ENCODE results near the gene DHCR7.

Gene DHCR7

DNA sequence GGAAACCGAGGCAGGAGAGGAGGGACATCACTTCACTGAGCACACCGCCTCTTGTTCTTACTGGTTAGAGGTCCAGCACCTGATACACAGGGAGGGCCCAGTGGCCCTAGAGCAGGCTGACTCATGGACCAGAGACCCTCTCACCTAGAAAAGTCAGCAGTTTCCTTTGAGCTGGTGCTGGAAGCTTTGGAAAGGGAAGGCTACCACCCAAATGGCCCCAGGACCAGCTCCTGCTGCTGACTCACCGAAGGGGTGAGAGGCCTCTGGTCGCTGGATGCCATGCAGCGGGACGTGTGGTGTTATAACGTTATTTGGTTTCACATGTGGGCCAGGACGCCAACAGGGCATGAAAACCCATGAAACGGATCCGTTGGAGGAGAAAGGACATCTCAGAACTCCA lies 8.6 kb upstream of the DHCR7 start:
- H3K4me3 ChIP-seq (ENCODE audit: control insufficient read depth, low read depth, low read length), result no peak overlapping the region
- TF ChIP-seq, protein P1, sequence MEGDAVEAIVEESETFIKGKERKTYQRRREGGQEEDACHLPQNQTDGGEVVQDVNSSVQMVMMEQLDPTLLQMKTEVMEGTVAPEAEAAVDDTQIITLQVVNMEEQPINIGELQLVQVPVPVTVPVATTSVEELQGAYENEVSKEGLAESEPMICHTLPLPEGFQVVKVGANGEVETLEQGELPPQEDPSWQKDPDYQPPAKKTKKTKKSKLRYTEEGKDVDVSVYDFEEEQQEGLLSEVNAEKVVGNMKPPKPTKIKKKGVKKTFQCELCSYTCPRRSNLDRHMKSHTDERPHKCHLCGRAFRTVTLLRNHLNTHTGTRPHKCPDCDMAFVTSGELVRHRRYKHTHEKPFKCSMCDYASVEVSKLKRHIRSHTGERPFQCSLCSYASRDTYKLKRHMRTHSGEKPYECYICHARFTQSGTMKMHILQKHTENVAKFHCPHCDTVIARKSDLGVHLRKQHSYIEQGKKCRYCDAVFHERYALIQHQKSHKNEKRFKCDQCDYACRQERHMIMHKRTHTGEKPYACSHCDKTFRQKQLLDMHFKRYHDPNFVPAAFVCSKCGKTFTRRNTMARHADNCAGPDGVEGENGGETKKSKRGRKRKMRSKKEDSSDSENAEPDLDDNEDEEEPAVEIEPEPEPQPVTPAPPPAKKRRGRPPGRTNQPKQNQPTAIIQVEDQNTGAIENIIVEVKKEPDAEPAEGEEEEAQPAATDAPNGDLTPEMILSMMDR (conservative IDR thresholded peaks at IDR 0.05; ENCODE audit: control insufficient read depth, insufficient read depth, low read depth, low read length), result no peak
- no peak for DNase-seq (ENCODE audit: low read depth)

DNA sequence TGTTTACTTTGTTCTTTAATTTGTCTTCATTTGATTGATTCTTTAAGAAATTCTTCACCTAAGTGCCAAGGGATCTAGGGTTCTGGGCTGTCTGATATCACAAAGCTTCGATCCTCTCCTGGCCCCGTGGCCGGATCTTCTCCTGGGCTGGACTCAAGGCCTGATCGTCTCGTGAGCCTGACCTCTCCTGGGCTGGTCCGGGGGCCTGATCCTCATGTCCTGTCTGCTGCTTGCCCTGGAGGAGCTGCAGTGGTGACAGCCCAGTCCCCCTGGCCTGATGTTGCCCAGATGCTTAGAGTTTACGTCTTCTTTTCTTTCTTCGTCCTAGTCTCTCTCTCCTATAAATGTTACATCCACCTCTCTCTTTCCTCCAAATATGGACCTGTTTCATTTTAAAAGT lies 8.1 kb upstream of the DHCR7 start:
- no peak overlapping the region for H3K4me3 ChIP-seq (ENCODE audit: control insufficient read depth, low read depth, low read length)
- TF ChIP-seq, protein P1 (conservative IDR thresholded peaks at IDR 0.05; ENCODE audit: control insufficient read depth, insufficient read depth, low read depth, low read length), result no peak
- no peak for DNase-seq (ENCODE audit: low read depth)

DNA sequence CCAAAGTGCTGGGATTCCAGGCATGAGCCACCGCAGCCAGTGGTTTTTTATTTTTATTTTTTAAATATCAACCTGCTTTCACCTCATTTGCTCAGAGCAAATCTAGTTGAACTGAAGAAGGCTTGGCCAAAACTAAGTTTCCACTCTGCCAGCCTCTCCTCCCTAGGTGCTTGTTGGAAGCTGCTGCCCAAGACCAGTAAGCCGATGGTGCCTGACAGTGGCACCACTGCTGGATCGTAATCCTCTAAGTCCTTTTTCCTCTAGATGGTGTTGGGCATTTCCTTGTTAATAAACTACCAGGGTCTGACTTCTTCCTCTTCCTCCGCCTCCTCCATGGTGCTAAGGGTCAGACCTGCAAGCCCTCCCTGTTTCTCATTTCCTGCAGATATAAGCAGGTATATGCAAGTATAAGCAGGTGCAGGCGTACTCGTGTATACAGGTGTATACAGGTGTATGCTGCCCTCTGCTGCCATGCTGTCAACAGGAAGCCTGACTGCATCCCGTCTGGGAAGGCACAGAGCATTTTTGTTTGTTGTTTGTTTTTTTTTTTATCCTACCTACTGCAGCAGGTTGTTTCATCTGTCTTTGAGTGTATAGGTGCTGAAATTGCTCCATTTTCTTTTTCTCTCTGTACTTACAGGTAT lies 6.4 kb upstream of the DHCR7 start:
- TF ChIP-seq, protein P1 (conservative IDR thresholded peaks at IDR 0.05; ENCODE audit: control insufficient read depth, insufficient read depth, low read depth, low read length), result no peak

DNA sequence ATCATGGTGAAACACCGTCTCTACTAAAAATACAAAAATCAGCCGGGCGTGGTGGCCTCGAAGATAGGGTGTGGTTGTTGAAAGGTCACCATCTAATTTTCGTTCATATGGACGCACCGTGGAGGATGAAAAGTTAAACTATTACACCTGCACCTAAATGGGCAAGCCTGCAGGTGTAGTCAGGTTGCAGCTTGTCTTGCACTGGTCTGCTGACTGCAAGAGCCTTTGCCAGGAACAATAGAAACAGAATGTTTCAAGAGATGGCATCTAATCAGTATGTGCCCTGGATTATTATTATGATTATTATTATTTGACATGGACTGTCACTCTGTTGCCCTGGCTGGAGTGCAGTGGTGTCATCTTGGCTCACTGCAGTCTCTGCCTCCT lies 5.7 kb upstream of the DHCR7 start:
- peak overlapping the region; percentile 73 for H3K4me3 ChIP-seq (ENCODE audit: control insufficient read depth, low read depth, low read length)
- DNase-seq (ENCODE audit: low read depth), result no peak

More for the DNA sequence above, 6.4 kb upstream of the DHCR7 start:
- DNase-seq (ENCODE audit: low read depth), result no peak
- H3K4me3 ChIP-seq (ENCODE audit: control insufficient read depth, low read depth, low read length), result no peak overlapping the region

DNA sequence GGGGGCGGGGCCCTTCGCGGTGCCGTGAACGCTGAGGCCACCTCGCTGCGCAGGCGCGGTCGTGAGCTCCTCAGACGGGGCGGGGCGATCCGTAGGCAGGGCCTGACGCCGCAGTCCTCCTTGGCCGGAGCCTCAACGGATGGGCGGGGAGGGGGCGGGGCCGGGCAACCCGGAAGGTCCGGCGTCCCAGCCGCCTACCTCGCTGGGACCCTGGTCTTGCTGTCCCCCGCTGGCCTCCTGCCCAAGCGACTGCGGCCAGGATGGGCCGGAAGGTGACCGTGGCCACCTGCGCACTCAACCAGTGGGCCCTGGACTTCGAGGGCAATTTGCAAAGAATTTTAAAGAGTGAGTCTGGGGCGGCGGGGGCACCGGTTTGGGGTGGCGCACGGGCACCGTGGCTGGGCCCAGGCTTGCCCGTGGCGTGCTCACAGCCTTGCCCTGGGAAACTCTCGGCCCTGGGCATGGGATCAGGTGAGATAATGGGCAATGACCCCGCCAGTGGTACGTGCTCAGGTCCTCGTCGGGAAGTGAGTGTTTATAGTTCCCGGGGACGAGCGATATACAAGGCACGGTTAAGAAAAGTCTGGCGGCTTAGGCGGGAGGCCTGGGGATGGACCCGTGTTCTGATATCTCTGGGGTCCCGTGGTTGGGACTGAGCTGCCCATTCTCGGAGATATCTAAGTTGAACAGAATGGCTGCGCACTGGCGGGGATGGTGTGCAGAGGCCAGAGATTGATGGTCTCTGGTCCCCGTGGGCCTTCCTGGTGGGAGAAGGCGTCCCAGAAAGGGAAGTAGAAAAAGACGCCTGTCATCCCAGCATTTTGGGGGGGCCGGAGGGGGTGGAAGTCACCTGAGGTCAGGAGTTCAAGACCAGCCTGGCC lies 5.1 kb upstream of the DHCR7 start, which contains the start of gene NADSYN1:
TSS of gene NADSYN1 (plus strand) at position 167 of the 881 bp plus-strand sequence. CDS start at position 261, 94 bp downstream.
- TF ChIP-seq, protein P1 (conservative IDR thresholded peaks at IDR 0.05; ENCODE audit: control insufficient read depth, insufficient read depth, low read depth, low read length), result no peak
- peak; percentile 87 for DNase-seq (ENCODE audit: low read depth)
- peak within 1 kb of the TSS; percentile 73 for H3K4me3 ChIP-seq (ENCODE audit: control insufficient read depth, low read depth, low read length)

More for the DNA sequence above, 5.7 kb upstream of the DHCR7 start:
- TF ChIP-seq, protein P1 (conservative IDR thresholded peaks at IDR 0.05; ENCODE audit: control insufficient read depth, insufficient read depth, low read depth, low read length), result no peak

DNA sequence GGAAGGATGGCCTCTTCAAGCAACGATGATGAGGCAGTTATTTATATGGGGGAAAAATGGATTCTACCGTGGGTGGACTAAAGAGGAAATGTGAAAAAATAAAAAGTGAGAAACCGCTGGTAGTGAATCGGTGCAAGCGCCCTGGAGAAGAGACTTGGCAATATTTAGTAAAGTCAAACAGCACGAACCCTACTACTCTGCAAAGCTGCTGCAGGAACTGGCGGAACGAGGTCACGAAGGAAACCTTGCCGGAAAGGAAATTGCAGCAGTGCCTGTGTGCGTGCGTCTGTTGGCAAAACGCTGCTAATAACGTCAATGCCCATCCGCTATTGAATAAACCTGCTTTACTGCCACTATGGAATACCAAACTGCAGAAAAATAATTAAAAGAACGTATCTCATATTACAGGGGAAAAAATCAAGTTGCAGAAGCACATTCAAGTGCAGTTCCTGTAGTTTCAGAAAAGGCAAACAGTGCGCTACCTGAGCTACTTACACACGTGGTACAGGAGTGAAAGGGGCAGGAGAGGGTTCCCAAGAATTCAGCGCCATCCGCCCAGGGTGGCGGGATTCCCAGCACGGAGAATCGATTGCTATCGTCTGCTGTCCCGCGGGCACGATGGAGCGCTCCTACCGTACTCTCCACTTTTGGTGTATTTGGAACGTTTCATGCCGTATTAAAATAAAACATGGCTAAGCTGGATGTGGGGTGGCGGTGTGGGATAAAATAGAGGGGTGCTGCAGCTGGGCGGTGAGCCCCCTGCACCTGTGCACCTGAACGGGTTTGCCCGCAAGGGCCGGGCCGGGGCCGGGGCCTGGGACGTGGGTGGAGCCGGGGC lies 4.2 kb upstream of the DHCR7 start:
- peak; percentile 54 for DNase-seq (ENCODE audit: low read depth)
- H3K4me3 ChIP-seq (ENCODE audit: control insufficient read depth, low read depth, low read length), result peak overlapping the region; percentile 71
- TF ChIP-seq, protein P1 (conservative IDR thresholded peaks at IDR 0.05; ENCODE audit: control insufficient read depth, insufficient read depth, low read depth, low read length), result no peak
